ENCODE measurements around the gene MCOLN1. TPM values are rescaled to one million over a fixed set of nuclear protein-coding genes. Genes with fewer than 3 reads are reported as not detected.

MCOLN1 gene
- total RNA-seq, 1 experiment from 2014 or later = 16.2 TPM

DNA sequence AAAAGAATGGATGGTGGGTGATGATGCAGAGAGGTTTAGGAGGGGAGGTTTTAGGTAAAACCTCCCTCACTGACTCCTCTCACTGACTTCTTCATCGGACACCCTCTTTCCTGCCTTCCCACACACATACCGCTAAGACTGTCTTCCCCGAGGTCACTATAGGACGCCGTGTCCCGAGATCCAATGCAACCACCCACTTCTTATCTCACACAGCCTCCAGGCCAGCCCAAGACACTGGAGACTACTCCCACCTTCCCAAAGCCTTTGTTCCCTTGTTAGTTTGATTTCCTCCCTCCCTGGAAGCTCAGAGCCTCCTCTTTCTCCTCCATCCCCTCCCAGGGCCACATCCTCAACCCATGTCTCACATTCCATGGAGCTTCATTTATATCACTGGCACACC lies 56.8 kb downstream of the MCOLN1 start:
- intact Hi-C loops (cut with micrococcal nuclease; ENCODE audit: unreplicated experiment) = no loop called here
- H3K27ac Mint-ChIP-seq (ENCODE audit: unreplicated experiment) = no peak overlapping the region
- no peak overlapping the region for H3K4me3 ChIP-seq (ENCODE audit: low read depth, low read length)
- DNase-seq = no peak
- no peaks in the 10 kb centered on the region for H3K27me3 ChIP-seq (replicated peaks; ENCODE audit: control insufficient read depth, insufficient read depth, low read length)
- peaks cover 11% of the 10 kb centered on the region for H3K27me3 Mint-ChIP-seq (ENCODE audit: insufficient read depth, unreplicated experiment)
- H3K4me1 ChIP-seq = no peaks in the 10 kb centered on the region
- TF ChIP-seq, protein P1, sequence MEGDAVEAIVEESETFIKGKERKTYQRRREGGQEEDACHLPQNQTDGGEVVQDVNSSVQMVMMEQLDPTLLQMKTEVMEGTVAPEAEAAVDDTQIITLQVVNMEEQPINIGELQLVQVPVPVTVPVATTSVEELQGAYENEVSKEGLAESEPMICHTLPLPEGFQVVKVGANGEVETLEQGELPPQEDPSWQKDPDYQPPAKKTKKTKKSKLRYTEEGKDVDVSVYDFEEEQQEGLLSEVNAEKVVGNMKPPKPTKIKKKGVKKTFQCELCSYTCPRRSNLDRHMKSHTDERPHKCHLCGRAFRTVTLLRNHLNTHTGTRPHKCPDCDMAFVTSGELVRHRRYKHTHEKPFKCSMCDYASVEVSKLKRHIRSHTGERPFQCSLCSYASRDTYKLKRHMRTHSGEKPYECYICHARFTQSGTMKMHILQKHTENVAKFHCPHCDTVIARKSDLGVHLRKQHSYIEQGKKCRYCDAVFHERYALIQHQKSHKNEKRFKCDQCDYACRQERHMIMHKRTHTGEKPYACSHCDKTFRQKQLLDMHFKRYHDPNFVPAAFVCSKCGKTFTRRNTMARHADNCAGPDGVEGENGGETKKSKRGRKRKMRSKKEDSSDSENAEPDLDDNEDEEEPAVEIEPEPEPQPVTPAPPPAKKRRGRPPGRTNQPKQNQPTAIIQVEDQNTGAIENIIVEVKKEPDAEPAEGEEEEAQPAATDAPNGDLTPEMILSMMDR (IDR thresholded peaks at IDR 0.05; ENCODE audit: insufficient read depth in 1 of 2, low read depth in 1 of 2, low read length in 1 of 2, severe bottlenecking in 1 of 2, unreplicated experiment in 1 of 2) = no peak
- H3K9me3 Mint-ChIP-seq (ENCODE audit: unreplicated experiment) = no peaks in the 10 kb centered on the region
- ChIA-PET CTCF (interaction anchor here (0.6 kb wide), 1 partner anchor 11 kb away, joined by 3 read pairs; no protein-coding TSS in a partner anchor), POLR2A (interaction anchor here (0.6 kb wide), 1 partner anchor 350 kb away, joined by 12 read pairs; no protein-coding TSS in a partner anchor)
- H3K9me3 ChIP-seq = no peaks in the 10 kb centered on the region
- H3K4me3 Mint-ChIP-seq (ENCODE audit: unreplicated experiment) = no peak overlapping the region
- H3K4me1 Mint-ChIP-seq (ENCODE audit: low read depth, unreplicated experiment) = no peaks in the 10 kb centered on the region
- no peaks in the 10 kb centered on the region for H3K36me3 Mint-ChIP-seq (ENCODE audit: insufficient read depth, unreplicated experiment)
- no peaks in the 10 kb centered on the region for H3K36me3 ChIP-seq (ENCODE audit: control insufficient read depth, insufficient read depth, low read length)
- no TSS peak for BruUV-seq (replicated peaks)

DNA sequence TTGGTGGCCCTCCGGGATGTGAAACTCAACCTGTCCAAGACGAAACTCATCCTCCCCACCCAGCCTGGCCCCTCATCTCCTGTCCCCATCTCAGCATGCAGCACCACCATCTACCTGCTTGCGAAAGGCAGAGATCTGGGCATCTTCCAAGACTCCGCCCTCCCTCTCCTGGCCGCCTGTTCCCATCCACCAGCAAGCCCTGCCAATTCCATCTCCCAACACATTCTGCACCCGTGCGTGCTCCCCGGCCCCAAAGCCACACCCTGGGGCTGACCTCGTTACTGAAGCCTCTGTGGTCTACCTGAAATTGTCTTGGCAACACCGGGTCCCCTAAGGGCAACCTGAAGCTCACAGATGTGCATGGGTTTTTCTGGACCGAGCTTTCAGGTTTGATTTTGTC lies 60.0 kb downstream of the MCOLN1 start:
- CTCF ChIA-PET = interaction anchor here (0.6 to 2.3 kb wide), 2 partner anchors 14 to 445 kb away, joined by 6 to 8 read pairs; no protein-coding TSS in a partner anchor
- BruUV-seq (replicated peaks) = no TSS peak
- Histone ChIP-seq H3K4me1 (no peaks in the 10 kb centered on the region), H3K4me3 (ENCODE audit: low read depth, low read length) (no peak overlapping the region), H3K9me3 (no peaks in the 10 kb centered on the region), H3K27me3 (replicated peaks; ENCODE audit: control insufficient read depth, insufficient read depth, low read length) (no peaks in the 10 kb centered on the region), H3K36me3 (ENCODE audit: control insufficient read depth, insufficient read depth, low read length) (no peaks in the 10 kb centered on the region)
- Mint-ChIP-seq H3K4me3 (ENCODE audit: unreplicated experiment) (no peak overlapping the region), H3K27me3 (ENCODE audit: insufficient read depth, unreplicated experiment) (peaks cover 8% of the 10 kb centered on the region), H3K36me3 (ENCODE audit: insufficient read depth, unreplicated experiment) (no peaks in the 10 kb centered on the region), H3K27ac (ENCODE audit: unreplicated experiment) (no peak overlapping the region), H3K9me3 (ENCODE audit: unreplicated experiment) (no peaks in the 10 kb centered on the region), H3K4me1 (ENCODE audit: low read depth, unreplicated experiment) (no peaks in the 10 kb centered on the region)
- POLR2A ChIA-PET = no interaction called here
- TF ChIP-seq, protein P1 (IDR thresholded peaks at IDR 0.05; ENCODE audit: insufficient read depth in 1 of 2, low read depth in 1 of 2, low read length in 1 of 2, severe bottlenecking in 1 of 2, unreplicated experiment in 1 of 2) = no peak
- intact Hi-C loops (cut with micrococcal nuclease; ENCODE audit: unreplicated experiment) = no loop called here
- DNase-seq = no peak

Other genes starting within 250 kb of the MCOLN1 start
- 22.6 and 23.3 TPM in 2 replicates for gene INSR, start 228.2 kb upstream of the MCOLN1 start, total RNA-seq (2022)
- 50.4 and 53.1 TPM in 2 replicates for gene ARHGEF18, start 173.7 kb upstream of the MCOLN1 start, total RNA-seq (2022)
- 3.9 TPM in 2 replicates for gene PEX11G, start 33.6 kb upstream of the MCOLN1 start, total RNA-seq (2022)
- gene ZNF358, start 6.5 kb upstream of the MCOLN1 start, total RNA-seq (2022) = 29.4 TPM in 2 replicates
- gene PNPLA6, start 13.1 kb downstream of the MCOLN1 start, total RNA-seq (2022) = 67.6 and 79.2 TPM in 2 replicates
- 60.5 and 61.6 TPM in 2 replicates for gene CAMSAP3, start 73.2 kb downstream of the MCOLN1 start, total RNA-seq (2022)
- gene XAB2, start 106.9 kb downstream of the MCOLN1 start, total RNA-seq (2022) = 44.7 and 47.9 TPM in 2 replicates
- gene PET100, start 107.2 kb downstream of the MCOLN1 start, total RNA-seq (2022) = 138 and 139 TPM in 2 replicates
- 0.88 and 1.9 TPM in 2 replicates for gene PCP2, start 111.1 kb downstream of the MCOLN1 start, total RNA-seq (2022)
- gene STXBP2, start 114.5 kb downstream of the MCOLN1 start, total RNA-seq (2022) = 113 and 125 TPM in 2 replicates
- not detected in 2 replicates for gene RETN, start 146.4 kb downstream of the MCOLN1 start, total RNA-seq (2022)
- gene MCEMP1, start 154.5 kb downstream of the MCOLN1 start, total RNA-seq (2022) = not detected in 2 replicates
- 80.3 and 83.4 TPM in 2 replicates for gene TRAPPC5, start 158.2 kb downstream of the MCOLN1 start, total RNA-seq (2022)
- gene FCER2, start 179.5 kb downstream of the MCOLN1 start, total RNA-seq (2022) = not detected in 2 replicates
- not detected in 2 replicates for gene CLEC4G, start 209.5 kb downstream of the MCOLN1 start, total RNA-seq (2022)
- not detected in 2 replicates for gene CD209, start 224.9 kb downstream of the MCOLN1 start, total RNA-seq (2022)
- not detected in 2 replicates for gene CLEC4M, start 240.6 kb downstream of the MCOLN1 start, total RNA-seq (2022)

Measured in Caco-2 (cell line).